ENCODE measurements around the gene PCBD2. TPM values are rescaled to one million over a fixed set of nuclear protein-coding genes. Genes with fewer than 3 reads are reported as not detected.

Gene PCBD2
- total and polyA plus RNA-seq, 2 of the 8 experiments (the other 6 are each of a cell fraction or from before 2014, with no cell fraction given), result 4.8 to 10.3 TPM

GRCh38 chr5:134873494-134873893 lies 31.4 kb upstream of the PCBD2 start:
- Histone ChIP-seq H3K18ac (ENCODE audit: extremely low read depth, low read length) (peak overlapping the region; percentile 98; the same call in 1 of the 2 replicates), H3K4me1 (replicated peaks in 1 of 4; ENCODE audit: control insufficient read depth in 3 of 4, insufficient read depth in 4 of 4, low read length in 3 of 4) (peaks cover 0 to 12% (median 8%) of the 10 kb centered on the region in 4 experiments; a peak in 6 of 7 replicates), H3K23ac (ENCODE audit: insufficient read length) (no peak overlapping the region), H3K27me3 (replicated peaks in 1 of 4; ENCODE audit: control insufficient read depth in 3 of 4, extremely low read depth in 1 of 4, insufficient read depth in 3 of 4, low read length in 3 of 4) (no peaks in the 10 kb centered on the region), H3K4me3 (ENCODE audit: extremely low read depth in 1 of 4, insufficient read depth in 2 of 4, low read depth in 3 of 4, low read length in 4 of 4) (peak overlapping the region in 1 of 4 experiments; percentile 75; a peak in 3 of 8 replicates), H4K5ac (ENCODE audit: insufficient read length, low read depth, low read length) (peak overlapping the region; percentile 91), H2BK120ac (replicated peaks; ENCODE audit: low read depth, low read length) (no peak overlapping the region), H2BK5ac (ENCODE audit: low read depth, low read length) (no peak overlapping the region), H3K56ac (replicated peaks; ENCODE audit: insufficient read length, low read depth, low read length) (no peak overlapping the region), H3K27ac (ENCODE audit: low read depth, low read length) (no peak overlapping the region), H4K91ac (replicated peaks; ENCODE audit: insufficient read length, low read length) (peak overlapping the region; percentile 83), H3K14ac (ENCODE audit: insufficient read length) (no peak overlapping the region), H4K8ac (ENCODE audit: extremely low read depth, insufficient read depth, low read length) (no peak overlapping the region), H2AFZ (ENCODE audit: low read length) (peak overlapping the region; percentile 96; the same call in 1 of the 2 replicates), H2AK5ac (ENCODE audit: low read depth, low read length) (no peak overlapping the region), H3K23me2 (ENCODE audit: low read depth, low read length) (peaks cover 9% of the 10 kb centered on the region), H3K9me3 (ENCODE audit: insufficient read depth in 2 of 2, low read depth in 1 of 2, low read length in 1 of 2) (no peaks in the 10 kb centered on the region), H4K20me1 (replicated peaks in 1 of 2; ENCODE audit: control insufficient read depth in 1 of 2, insufficient read depth in 2 of 2, low read length in 2 of 2) (no peaks in the 10 kb centered on the region), H3K36me3 (ENCODE audit: control insufficient read depth in 2 of 4, insufficient read depth in 4 of 4, low read length in 3 of 4) (no peaks in the 10 kb centered on the region), H3K4ac (replicated peaks; ENCODE audit: insufficient read length, low read depth, low read length) (no peak overlapping the region), H3K79me2 (ENCODE audit: control insufficient read depth in 1 of 2, insufficient read depth in 2 of 2, low read length in 2 of 2) (no peaks in the 10 kb centered on the region; a peak in 2 of 4 replicates), H2BK20ac (ENCODE audit: low read length) (no peak overlapping the region), H2BK15ac (ENCODE audit: low read length) (no peak overlapping the region), H3K4me2 (ENCODE audit: insufficient read depth in 1 of 2, low read depth in 2 of 2, low read length in 2 of 2) (peak overlapping the region; percentile 78 to 87; a peak in 3 of 4 replicates), H3K79me1 (ENCODE audit: low read depth, low read length) (0 out of 2 replicates have a peak, but pooled peaks cover 3% of the 10 kb centered on the region), H3K9ac (replicated peaks in 1 of 4; ENCODE audit: extremely low read depth in 1 of 4, low read depth in 3 of 4, low read length in 3 of 4) (no peak overlapping the region), H2BK12ac (ENCODE audit: low read depth, low read length) (no peak overlapping the region)
- POLR2A ChIA-PET (ENCODE audit: partially characterized antibody), result interaction anchor here (0.6 to 5.6 kb wide), 12 partner anchors 10 to 529 kb away, joined by 3 to 54 read pairs (median 4); partner anchors contain the start of genes C5orf24 and PCBD2
- CTCF ChIA-PET (ENCODE audit: partially characterized antibody), result interaction anchor here (0.5 to 1.2 kb wide), 5 partner anchors 9 to 96 kb away, joined by 3 read pairs; no protein-coding TSS in a partner anchor
- FAIRE-seq (no peak), DNase-seq (ENCODE audit: low read depth in 1 of 2, low spot score in 2 of 2) (no peak)
- WGBS, 2 experiments (ENCODE audit: extremely low coverage in 1 of 2, insufficient coverage in 1 of 2, insufficient read length in 1 of 2, insufficient replicate concordance in 2 of 2, low coverage in 1 of 2, low lambda C conversion rate in 2 of 2, missing lambda C conversion rate in 1 of 2), result 73% methylated on average over 6 of the region's 6 CpGs; no CpG with 5 or more reads in 1 of the 2 experiments
- no peak for TF ChIP-seq SIRT6 (IDR thresholded peaks at IDR 0.05; ENCODE audit: low read length)
- no peak for TF ChIP-seq RNF2 (IDR thresholded peaks at IDR 0.05; ENCODE audit: borderline replicate concordance, low read depth, low read length, missing control alignments, poor library complexity, severe bottlenecking)
- TF ChIP-seq SP2 (IDR thresholded peaks at IDR 0.05; ENCODE audit: low read length), result no peak
- TF ChIP-seq JUND (IDR thresholded peaks at IDR 0.05; ENCODE audit: low read length), result no peak
- no peak for TF ChIP-seq GABPA (IDR thresholded peaks at IDR 0.05; ENCODE audit: borderline replicate concordance, insufficient read depth, low read length)
- no peak for TF ChIP-seq BACH1 (IDR thresholded peaks at IDR 0.05; ENCODE audit: low read length)
- TF ChIP-seq CBX8 (IDR thresholded peaks at IDR 0.05; ENCODE audit: borderline replicate concordance, low read depth, low read length), result no peak
- no peak for TF ChIP-seq POU5F1 (IDR thresholded peaks at IDR 0.05; ENCODE audit: low read depth, low read length)
